Activated CD4-positive, alpha-beta T cell treated with anti-CD3 and anti-CD28 coated beads, Interleukin-2, amount 10 ng/mL, durations not matched to agents 24 days and 14 days (primary cell): ENCODE results near the gene MEI1. TPM values are rescaled to one million over a fixed set of nuclear protein-coding genes. Genes with fewer than 3 reads are reported as not detected.

ENCODE experiments used
- DNase-seq: peaks from one replicate; pipeline ENCODE4 v3.0.0; 2022
- H3K27ac Mint-ChIP-seq: one replicate; pipeline ENCODE4 v1.8.0; 2022; ENCODE audit warnings: mild to moderate bottlenecking, mixed read lengths
- H3K27me3 Mint-ChIP-seq: one replicate; pipeline ENCODE4 v1.8.0; 2022; ENCODE audit warnings: mixed read lengths
- H3K36me3 Mint-ChIP-seq: one replicate; pipeline ENCODE4 v1.8.0; 2022; ENCODE audit warnings: low read depth, mild to moderate bottlenecking, mixed read lengths
- H3K4me1 Mint-ChIP-seq: one replicate; pipeline ENCODE4 v1.8.0; 2021; ENCODE audit warnings: mixed read lengths
- H3K4me3 Mint-ChIP-seq: one replicate; pipeline ENCODE4 v1.8.0; 2022; ENCODE audit warnings: mild to moderate bottlenecking, moderate library complexity, mixed read lengths
- H3K9me3 Mint-ChIP-seq: one replicate; pipeline ENCODE4 v1.8.0; 2021; ENCODE audit warnings: mixed read lengths
- intact Hi-C: fragments of 100-400 bp; cut with micrococcal nuclease; formaldehyde crosslinking; loops from one replicate; pipeline ENCODE4 v1.15.1; 2023
- total RNA-seq: library from RNA; stranded (reverse); gene quantifications from 2 replicates; pipeline ENCODE4 v1.2.3, GENCODE V29; 2022

MEI1 gene
- total RNA-seq, 1 donor from 2014 or later = 14.2 TPM

GRCh38 chr22:41688365-41689211 lies 10.7 kb upstream of the MEI1 start, which contains the start of gene SNU13:
Gene SNU13 (minus strand): TSS chr22:41688867. CDS start chr22:41688796, 71 bp downstream.
- peak; percentile 98 for DNase-seq
- H3K4me3 Mint-ChIP-seq = peak within 1 kb of the TSS; percentile 94
- no peaks in the 10 kb centered on the region for H3K27me3 Mint-ChIP-seq
- peaks cover 19% of the 10 kb centered on the region for H3K4me1 Mint-ChIP-seq
- H3K9me3 Mint-ChIP-seq = no peaks in the 10 kb centered on the region
- H3K27ac Mint-ChIP-seq = peak within 1 kb of the TSS; percentile 97
- intact Hi-C loops = loop anchor here (1.0 to 2.0 kb wide), 3 partner anchors 9 to 258 kb away; partner anchors contain the start of genes CCDC134 and CENPM
- peaks cover 11% of the 10 kb centered on the region for H3K36me3 Mint-ChIP-seq

- Mint-ChIP-seq H3K27me3 (no peaks in the 10 kb centered on the region), H3K4me3 (no peak overlapping the region), H3K4me1 (peaks cover 18% of the 10 kb centered on the region), H3K27ac (peak overlapping the region; percentile 23), H3K9me3 (no peaks in the 10 kb centered on the region), H3K36me3 (peaks cover 11% of the 10 kb centered on the region)
- intact Hi-C loops = no loop called here
- DNase-seq = no peak
Observed at GRCh38 chr22:41690476-41690875, 8.8 kb upstream of the MEI1 start.

- Mint-ChIP-seq H3K4me1 (peaks cover 16% of the 10 kb centered on the region), H3K36me3 (peaks cover 3% of the 10 kb centered on the region), H3K27me3 (peaks cover 2% of the 10 kb centered on the region), H3K4me3 (no peak overlapping the region), H3K27ac (no peak overlapping the region), H3K9me3 (no peaks in the 10 kb centered on the region)
- intact Hi-C loops = loop anchor here (5.0 kb wide), 1 partner anchor 162 kb away; no protein-coding TSS in a partner anchor
- DNase-seq = no peak
Observed at GRCh38 chr22:41695211-41695610, 4.1 kb upstream of the MEI1 start.

- Mint-ChIP-seq H3K27me3 (peaks cover 2% of the 10 kb centered on the region), H3K36me3 (peaks cover 3% of the 10 kb centered on the region), H3K4me3 (peak overlapping the region; percentile 34), H3K4me1 (peaks cover 13% of the 10 kb centered on the region), H3K9me3 (no peaks in the 10 kb centered on the region), H3K27ac (peak overlapping the region; percentile 70)
- intact Hi-C loops = loop anchor here (1.0 to 5.0 kb wide), 4 partner anchors 8 to 261 kb away; partner anchors contain the start of gene SNU13
- no peak for DNase-seq
Observed at GRCh38 chr22:41696703-41697102, 2.6 kb upstream of the MEI1 start.

GRCh38 chr22:41697126-41697775 lies 2.1 kb upstream of the MEI1 start:
- H3K9me3 Mint-ChIP-seq = no peaks in the 10 kb centered on the region
- H3K27me3 Mint-ChIP-seq = peaks cover 2% of the 10 kb centered on the region
- H3K27ac Mint-ChIP-seq = peak overlapping the region; percentile 70
- intact Hi-C loops = loop anchor here (1.0 to 5.0 kb wide), 4 partner anchors 9 to 260 kb away; partner anchors contain the start of gene SNU13
- peak; percentile 97 for DNase-seq
- H3K4me1 Mint-ChIP-seq = peaks cover 15% of the 10 kb centered on the region
- peak overlapping the region; percentile 34 for H3K4me3 Mint-ChIP-seq
- H3K36me3 Mint-ChIP-seq = peaks cover 3% of the 10 kb centered on the region

GRCh38 chr22:41700108-41700364 lies 733 bp downstream of the MEI1 start:
- H3K4me3 Mint-ChIP-seq = no peak overlapping the region
- H3K27me3 Mint-ChIP-seq = peaks cover 7% of the 10 kb centered on the region
- peaks cover 3% of the 10 kb centered on the region for H3K36me3 Mint-ChIP-seq
- H3K9me3 Mint-ChIP-seq = no peaks in the 10 kb centered on the region
- H3K27ac Mint-ChIP-seq = no peak overlapping the region
- H3K4me1 Mint-ChIP-seq = peaks cover 15% of the 10 kb centered on the region
- intact Hi-C loops = no loop called here
- no peak for DNase-seq

GRCh38 chr22:41702763-41703162 lies 3.5 kb downstream of the MEI1 start:
- peaks cover 11% of the 10 kb centered on the region for H3K27me3 Mint-ChIP-seq
- H3K9me3 Mint-ChIP-seq = no peaks in the 10 kb centered on the region
- H3K27ac Mint-ChIP-seq = no peak overlapping the region
- peaks cover 3% of the 10 kb centered on the region for H3K36me3 Mint-ChIP-seq
- H3K4me1 Mint-ChIP-seq = peaks cover 7% of the 10 kb centered on the region
- DNase-seq = no peak
- intact Hi-C loops = no loop called here
- no peak overlapping the region for H3K4me3 Mint-ChIP-seq

GRCh38 chr22:41709341-41709740 lies 10.0 kb downstream of the MEI1 start:
- Mint-ChIP-seq H3K4me1 (no peaks in the 10 kb centered on the region), H3K4me3 (no peak overlapping the region), H3K27me3 (peaks cover 13% of the 10 kb centered on the region), H3K9me3 (no peaks in the 10 kb centered on the region), H3K27ac (no peak overlapping the region), H3K36me3 (no peaks in the 10 kb centered on the region)
- no peak for DNase-seq
- intact Hi-C loops = no loop called here

GRCh38 chr22:41713004-41713403 lies 13.7 kb downstream of the MEI1 start:
- intact Hi-C loops = no loop called here

GRCh38 chr22:41722496-41722895 lies 23.2 kb downstream of the MEI1 start:
- Mint-ChIP-seq H3K4me3 (no peak overlapping the region), H3K27me3 (peaks cover 8% of the 10 kb centered on the region), H3K27ac (no peak overlapping the region), H3K4me1 (no peaks in the 10 kb centered on the region), H3K36me3 (no peaks in the 10 kb centered on the region), H3K9me3 (no peaks in the 10 kb centered on the region)
- intact Hi-C loops = no loop called here
- no peak for DNase-seq

More at GRCh38 chr22:41713004-41713403, 13.7 kb downstream of the MEI1 start:
- no peaks in the 10 kb centered on the region for H3K4me1 Mint-ChIP-seq
- H3K4me3 Mint-ChIP-seq = no peak overlapping the region
- DNase-seq = no peak
- peaks cover 8% of the 10 kb centered on the region for H3K27me3 Mint-ChIP-seq
- no peak overlapping the region for H3K27ac Mint-ChIP-seq
- H3K36me3 Mint-ChIP-seq = no peaks in the 10 kb centered on the region
- H3K9me3 Mint-ChIP-seq = no peaks in the 10 kb centered on the region

GRCh38 chr22:41725510-41726110 lies 26.3 kb downstream of the MEI1 start:
- DNase-seq = no peak
- Mint-ChIP-seq H3K9me3 (no peaks in the 10 kb centered on the region), H3K36me3 (no peaks in the 10 kb centered on the region), H3K27me3 (peaks cover 9% of the 10 kb centered on the region), H3K27ac (no peak overlapping the region), H3K4me1 (no peaks in the 10 kb centered on the region), H3K4me3 (no peak overlapping the region)
- intact Hi-C loops = no loop called here

- no peak for DNase-seq
- H3K4me1 Mint-ChIP-seq = no peaks in the 10 kb centered on the region
- intact Hi-C loops = no loop called here
- no peaks in the 10 kb centered on the region for H3K9me3 Mint-ChIP-seq
- no peak overlapping the region for H3K4me3 Mint-ChIP-seq
- no peak overlapping the region for H3K27ac Mint-ChIP-seq
- H3K27me3 Mint-ChIP-seq = peaks cover 11% of the 10 kb centered on the region
- H3K36me3 Mint-ChIP-seq = no peaks in the 10 kb centered on the region
Observed at GRCh38 chr22:41731609-41732008, 32.3 kb downstream of the MEI1 start.

- H3K4me3 Mint-ChIP-seq = no peak overlapping the region
Observed at GRCh38 chr22:41732096-41732772, 32.9 kb downstream of the MEI1 start.

More at GRCh38 chr22:41732096-41732772, 32.9 kb downstream of the MEI1 start:
- Mint-ChIP-seq H3K27ac (no peak overlapping the region), H3K36me3 (no peaks in the 10 kb centered on the region), H3K4me1 (no peaks in the 10 kb centered on the region), H3K27me3 (peaks cover 10% of the 10 kb centered on the region), H3K9me3 (no peaks in the 10 kb centered on the region)
- DNase-seq = no peak
- intact Hi-C loops = no loop called here
